ENCODE data around the gene NAP1L5. TPM values are rescaled to one million over a fixed set of nuclear protein-coding genes. Genes with fewer than 3 reads are reported as not detected.

The NAP1L5 gene
- total RNA-seq, 3 donors from 2014 or later (not counting 1 experiment from before 2014, with no cell fraction given): 11.4 to 16.1 (median 12.7) TPM

DNA sequence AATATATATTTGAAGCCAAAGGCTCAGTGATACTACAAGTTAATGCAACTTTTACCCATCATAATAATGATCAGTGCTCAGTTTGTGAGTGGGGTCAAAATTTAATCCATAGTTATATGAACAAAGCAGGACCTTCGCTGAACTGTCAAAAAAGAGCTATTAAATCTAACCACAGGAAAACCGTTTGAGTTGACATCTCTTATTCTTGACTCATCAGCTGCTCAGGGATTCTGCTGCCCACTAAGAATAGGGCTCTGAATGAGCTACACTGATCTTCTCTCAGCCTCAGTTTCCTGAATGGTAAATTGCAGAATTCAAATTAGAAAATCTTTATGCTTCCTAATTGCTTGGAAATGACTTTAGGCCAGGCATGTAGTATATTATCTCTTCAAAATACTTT lies 44.9 kb upstream of the NAP1L5 start:
- Mint-ChIP-seq H3K9me3 (no peaks in the 10 kb centered on the region), H3K36me3 (peaks cover 6% of the 10 kb centered on the region), H3K4me1 (peaks cover 7 to 9% of the 10 kb centered on the region in 2 donors), H3K27me3 (ENCODE audit: low read depth in 2 of 2) (no peaks in the 10 kb centered on the region), H3K27ac (no peak overlapping the region), H3K4me3 (no peak overlapping the region)
- Histone ChIP-seq H3K27ac (ENCODE audit: low read length) (no peak overlapping the region), H3K4me3 (ENCODE audit: low read length) (no peak overlapping the region), H3K4me1 (ENCODE audit: control insufficient read depth, insufficient read depth, low read length) (peaks cover 11% of the 10 kb centered on the region), H3K27me3 (ENCODE audit: control insufficient read depth, insufficient read depth, low read length) (no peaks in the 10 kb centered on the region), H3K36me3 (ENCODE audit: control insufficient read depth, insufficient read depth, low read length) (peaks cover 11% of the 10 kb centered on the region), H3K9me3 (ENCODE audit: control insufficient read depth, insufficient read depth, low read length) (no peaks in the 10 kb centered on the region)
- ATAC-seq (no peak), DNase-seq (no peak)
- TF ChIP-seq, protein P1, sequence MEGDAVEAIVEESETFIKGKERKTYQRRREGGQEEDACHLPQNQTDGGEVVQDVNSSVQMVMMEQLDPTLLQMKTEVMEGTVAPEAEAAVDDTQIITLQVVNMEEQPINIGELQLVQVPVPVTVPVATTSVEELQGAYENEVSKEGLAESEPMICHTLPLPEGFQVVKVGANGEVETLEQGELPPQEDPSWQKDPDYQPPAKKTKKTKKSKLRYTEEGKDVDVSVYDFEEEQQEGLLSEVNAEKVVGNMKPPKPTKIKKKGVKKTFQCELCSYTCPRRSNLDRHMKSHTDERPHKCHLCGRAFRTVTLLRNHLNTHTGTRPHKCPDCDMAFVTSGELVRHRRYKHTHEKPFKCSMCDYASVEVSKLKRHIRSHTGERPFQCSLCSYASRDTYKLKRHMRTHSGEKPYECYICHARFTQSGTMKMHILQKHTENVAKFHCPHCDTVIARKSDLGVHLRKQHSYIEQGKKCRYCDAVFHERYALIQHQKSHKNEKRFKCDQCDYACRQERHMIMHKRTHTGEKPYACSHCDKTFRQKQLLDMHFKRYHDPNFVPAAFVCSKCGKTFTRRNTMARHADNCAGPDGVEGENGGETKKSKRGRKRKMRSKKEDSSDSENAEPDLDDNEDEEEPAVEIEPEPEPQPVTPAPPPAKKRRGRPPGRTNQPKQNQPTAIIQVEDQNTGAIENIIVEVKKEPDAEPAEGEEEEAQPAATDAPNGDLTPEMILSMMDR (IDR thresholded peaks at IDR 0.05): no peak
- intact Hi-C loops (cut with micrococcal nuclease): no loop called here
- 51% methylated on average over 2 of the region's 2 CpGs for WGBS (ENCODE audit: insufficient coverage)

DNA sequence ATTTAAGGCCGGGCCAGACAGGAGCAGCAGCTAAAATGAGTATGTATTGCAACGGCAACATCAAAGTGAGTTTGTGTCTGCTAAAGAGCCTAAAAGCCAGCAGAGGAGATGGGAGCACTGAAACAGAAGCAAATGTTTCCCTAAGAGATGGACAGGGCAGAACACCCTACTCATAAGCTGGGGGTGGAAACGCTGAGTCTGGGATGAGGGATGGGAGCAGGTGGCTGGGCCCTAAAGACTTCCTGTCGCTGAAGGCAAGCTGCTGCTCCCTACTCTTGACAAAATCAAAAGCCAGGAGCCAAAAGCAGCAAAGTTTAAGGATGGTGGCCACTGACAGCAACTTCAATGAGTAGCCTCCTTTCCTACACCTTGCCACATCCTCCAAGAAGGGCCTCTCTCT lies 40.6 kb upstream of the NAP1L5 start:
- Histone ChIP-seq H3K9me3 (ENCODE audit: control insufficient read depth, insufficient read depth, low read length) (no peaks in the 10 kb centered on the region), H3K4me3 (ENCODE audit: low read length) (no peak overlapping the region), H3K4me1 (ENCODE audit: control insufficient read depth, insufficient read depth, low read length) (peaks cover 15% of the 10 kb centered on the region), H3K27ac (ENCODE audit: low read length) (no peak overlapping the region), H3K36me3 (ENCODE audit: control insufficient read depth, insufficient read depth, low read length) (peaks cover 2% of the 10 kb centered on the region), H3K27me3 (ENCODE audit: control insufficient read depth, insufficient read depth, low read length) (no peaks in the 10 kb centered on the region)
- H3K36me3 Mint-ChIP-seq: no peaks in the 10 kb centered on the region
- H3K4me3 Mint-ChIP-seq: no peak overlapping the region
- ATAC-seq: no peak
- peak in 1 of 2 donors; percentile 6 for DNase-seq
- H3K9me3 Mint-ChIP-seq: no peaks in the 10 kb centered on the region
- H3K4me1 Mint-ChIP-seq: peaks cover 12 to 19% of the 10 kb centered on the region in 2 donors
- peak overlapping the region in 1 of 2 donors; percentile 37 for H3K27ac Mint-ChIP-seq
- WGBS (ENCODE audit: insufficient coverage): 82% methylated on average over 4 of the region's 4 CpGs
- TF ChIP-seq, protein P1 (IDR thresholded peaks at IDR 0.05): no peak
- intact Hi-C loops (cut with micrococcal nuclease): no loop called here
- H3K27me3 Mint-ChIP-seq (ENCODE audit: low read depth in 2 of 2): no peaks in the 10 kb centered on the region

GRCh38 chr4:88737307-88737941 lies 39.8 kb upstream of the NAP1L5 start:
- 21% methylated on average over 12 of the region's 14 CpGs for WGBS (ENCODE audit: insufficient coverage)
- ATAC-seq: peak in 2 of 3 donors; percentile 64 to 83
- TF ChIP-seq, protein P1 (IDR thresholded peaks at IDR 0.05): no peak
- Histone ChIP-seq H3K27me3 (ENCODE audit: control insufficient read depth, insufficient read depth, low read length) (no peaks in the 10 kb centered on the region), H3K9me3 (ENCODE audit: control insufficient read depth, insufficient read depth, low read length) (no peaks in the 10 kb centered on the region), H3K4me1 (ENCODE audit: control insufficient read depth, insufficient read depth, low read length) (peaks cover 15% of the 10 kb centered on the region), H3K27ac (ENCODE audit: low read length) (no peak overlapping the region), H3K4me3 (ENCODE audit: low read length) (no peak overlapping the region), H3K36me3 (ENCODE audit: control insufficient read depth, insufficient read depth, low read length) (peaks cover 2% of the 10 kb centered on the region)
- Mint-ChIP-seq H3K27ac (peak overlapping the region in 1 of 2 donors; percentile 37), H3K9me3 (no peaks in the 10 kb centered on the region), H3K27me3 (ENCODE audit: low read depth in 2 of 2) (no peaks in the 10 kb centered on the region), H3K4me1 (peaks cover 12 to 19% of the 10 kb centered on the region in 2 donors), H3K36me3 (no peaks in the 10 kb centered on the region), H3K4me3 (peak overlapping the region; percentile 32)
- intact Hi-C loops (cut with micrococcal nuclease): no loop called here
- DNase-seq: peak in 1 of 2 donors; percentile 59

DNA sequence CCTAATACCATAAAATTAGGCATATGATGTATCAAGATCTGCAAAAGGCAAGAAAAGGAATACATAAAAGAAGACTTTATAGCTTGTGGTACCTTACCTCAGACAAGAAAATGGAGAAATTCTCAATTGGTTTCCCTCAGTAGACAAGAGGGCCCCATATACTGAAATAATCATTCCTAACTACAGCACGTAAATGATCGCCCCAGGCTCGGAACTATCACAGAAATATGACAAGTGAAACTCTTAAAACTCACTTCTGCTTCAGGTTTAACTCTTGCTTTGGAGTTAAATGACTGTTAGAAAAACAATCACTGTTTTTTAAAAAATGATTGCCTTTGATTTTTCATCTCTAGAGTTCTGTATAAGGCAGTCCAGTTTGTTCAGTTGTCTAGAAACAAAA lies 38.6 kb upstream of the NAP1L5 start:
- no peak overlapping the region for H3K27ac Mint-ChIP-seq
- WGBS (ENCODE audit: insufficient coverage): 100% methylated on average over 3 of the region's 3 CpGs
- TF ChIP-seq, protein P1 (IDR thresholded peaks at IDR 0.05): no peak
- no peak overlapping the region for H3K27ac ChIP-seq (ENCODE audit: low read length)
- DNase-seq (no peak), ATAC-seq (no peak)
- no peak overlapping the region for H3K4me3 ChIP-seq (ENCODE audit: low read length)
- H3K27me3 ChIP-seq (ENCODE audit: control insufficient read depth, insufficient read depth, low read length): no peaks in the 10 kb centered on the region
- peaks cover 15% of the 10 kb centered on the region for H3K4me1 ChIP-seq (ENCODE audit: control insufficient read depth, insufficient read depth, low read length)
- no peaks in the 10 kb centered on the region for H3K36me3 Mint-ChIP-seq
- H3K4me1 Mint-ChIP-seq: peaks cover 12 to 19% of the 10 kb centered on the region in 2 donors
- H3K36me3 ChIP-seq (ENCODE audit: control insufficient read depth, insufficient read depth, low read length): peaks cover 2% of the 10 kb centered on the region
- H3K27me3 Mint-ChIP-seq (ENCODE audit: low read depth in 2 of 2): no peaks in the 10 kb centered on the region
- no peak overlapping the region for H3K4me3 Mint-ChIP-seq
- intact Hi-C loops (cut with micrococcal nuclease): no loop called here
- H3K9me3 Mint-ChIP-seq: no peaks in the 10 kb centered on the region
- H3K9me3 ChIP-seq (ENCODE audit: control insufficient read depth, insufficient read depth, low read length): no peaks in the 10 kb centered on the region

Data from natural killer cell (primary cell).